Left cardiac atrium (tissue), 4 donors: Measurements from ENCODE around the gene HIPK2. TPM values are rescaled to one million over a fixed set of nuclear protein-coding genes. Genes with fewer than 3 reads are reported as not detected.
A peak's percentile ranks its signal among the peaks of the same experiment; 100 is the strongest.
"Not testable (repeated sequence)": the region's sequence is repeated elsewhere in the genome, so short reads cannot be mapped to it uniquely, and the experiment has no call there.

Experiments
- ATAC-seq, 2 donors: fragments of 200-7000 bp; cut with Tn5 transposase; one replicate each; pipeline ENCODE4 v1.9.1; 2020; ENCODE audit warnings: mild to moderate bottlenecking in 2 of 2, moderate library complexity in 2 of 2
- DNase-seq: peaks from one replicate; pipeline ENCODE4 v3.0.0-alpha.2; 2020
- intact Hi-C, 2 donors: fragments of 100-400 bp; cut with DNase I; formaldehyde crosslinking; loops; one replicate each; pipeline versions ENCODE4 v1.14.1 to v1.15.1; 2022 to 2023
- total RNA-seq, 2 donors: library from RNA; stranded (reverse); fragmentation: NEBNext Ultra II Directional; extraction: Animal tissue kit (Norgen Biotek cat#: 25700); gene quantifications; one replicate each; pipeline ENCODE4 v1.2.1, GENCODE V29; 2021
- donor health status: DM: no; HTN: yes; CAD: no.
- donor health status: DM: no; HTN: yes; CAD: no; lungs with severe emphysema.
- donor health status: DM: yes; HTN: yes; CAD: no.
- donor health status: Dilated cardiomyopathy.

Gene HIPK2
- total RNA-seq, 2 donors from 2014 or later = 123 to 139 TPM

DNA sequence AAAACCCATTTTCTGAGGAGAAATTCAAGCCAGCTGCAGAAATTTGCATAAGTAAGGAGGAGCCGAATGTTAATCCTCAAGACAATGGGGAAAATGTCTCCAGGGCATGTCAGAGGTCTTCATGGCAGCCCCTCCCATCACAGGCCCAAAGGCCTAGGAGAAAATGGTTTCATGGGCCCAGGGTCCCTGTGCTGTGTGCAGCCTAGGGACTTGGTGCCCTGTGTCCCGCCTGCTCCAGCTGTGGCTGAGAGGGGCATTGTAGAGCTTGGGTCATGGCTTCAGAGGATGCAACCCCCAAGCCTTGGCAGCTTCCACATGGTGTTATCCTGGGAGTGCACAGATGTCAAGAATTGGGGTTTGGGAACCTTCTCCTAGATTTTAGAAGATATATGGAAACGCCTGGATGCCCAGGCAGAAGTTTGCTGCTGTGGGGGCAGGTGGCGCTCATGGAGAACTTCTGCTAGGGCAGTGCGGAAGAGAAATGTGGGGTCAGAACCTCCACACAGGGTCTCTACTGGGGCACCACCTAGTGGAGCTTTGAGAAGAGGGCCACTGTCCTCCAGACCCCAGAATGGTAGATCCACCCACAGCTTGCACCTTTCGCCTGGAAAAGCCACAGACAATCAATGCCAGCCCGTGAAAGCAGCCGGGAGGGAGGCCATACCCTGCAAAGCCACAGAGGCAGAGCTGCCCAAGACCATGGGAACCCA, 223.7 kb downstream of the HIPK2 start:
- intact Hi-C loops, ATAC-seq, DNase-seq: not testable (repeated sequence)

DNA sequence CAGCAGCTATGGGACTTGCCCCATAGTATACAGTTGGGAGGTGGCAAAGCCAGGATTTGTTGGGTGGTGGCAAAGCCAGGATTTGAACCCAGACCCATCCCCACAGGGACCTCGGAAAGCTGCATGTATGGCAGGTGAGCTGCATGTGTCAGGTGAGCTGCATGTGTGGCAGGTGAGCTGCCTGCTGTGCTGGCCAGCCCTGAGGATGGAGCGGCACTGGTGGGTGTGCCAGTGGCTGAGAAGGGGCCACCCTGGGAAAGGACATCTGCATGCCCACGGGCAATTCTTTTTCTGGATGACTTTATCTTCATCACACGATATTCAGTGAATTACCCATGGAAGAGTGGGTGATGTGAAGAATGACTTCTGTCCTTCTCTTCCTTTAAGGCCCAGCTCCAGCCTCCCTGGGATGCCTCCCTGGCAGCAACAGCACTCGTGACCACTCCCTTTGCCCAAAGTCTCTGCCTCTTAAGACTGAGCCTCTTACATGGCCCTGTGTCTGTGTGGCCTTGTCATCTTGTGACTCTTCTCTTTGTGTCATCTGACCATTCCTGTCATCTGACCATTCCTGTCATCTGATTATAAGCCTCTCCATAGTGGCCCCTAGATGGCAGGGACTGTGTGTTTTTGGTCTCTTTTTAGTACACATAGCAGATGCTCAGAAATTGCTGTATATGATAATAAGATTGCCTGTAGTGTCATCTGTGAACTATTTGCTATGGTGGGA, 229.3 kb downstream of the HIPK2 start:
- ATAC-seq (no peak), DNase-seq (no peak)

DNA sequence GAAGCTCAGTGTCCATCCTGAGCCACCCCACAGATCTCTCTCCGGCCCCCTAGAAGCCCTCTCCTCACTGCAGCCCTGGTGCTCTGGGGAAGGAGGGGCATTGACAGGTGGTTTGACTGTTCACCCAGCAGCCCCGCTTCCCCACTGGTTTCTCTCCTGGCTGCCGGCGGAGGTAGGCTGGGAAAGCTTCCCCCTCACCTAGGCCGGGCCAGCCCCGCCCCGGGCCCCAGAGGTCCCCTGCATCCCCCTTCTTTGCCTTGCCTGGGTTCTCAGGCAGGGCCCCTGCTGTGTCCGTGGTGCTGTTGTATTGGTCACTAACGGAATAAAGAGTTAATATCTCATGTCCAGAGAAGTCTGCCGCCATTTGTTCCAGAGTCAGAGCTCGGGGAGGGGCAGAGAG, 233.2 kb downstream of the HIPK2 start:
- no peak for DNase-seq
- intact Hi-C loops = no loop called here
- ATAC-seq = no peak

More for the DNA sequence above, 229.3 kb downstream of the HIPK2 start:
- intact Hi-C loops = no loop called here

DNA sequence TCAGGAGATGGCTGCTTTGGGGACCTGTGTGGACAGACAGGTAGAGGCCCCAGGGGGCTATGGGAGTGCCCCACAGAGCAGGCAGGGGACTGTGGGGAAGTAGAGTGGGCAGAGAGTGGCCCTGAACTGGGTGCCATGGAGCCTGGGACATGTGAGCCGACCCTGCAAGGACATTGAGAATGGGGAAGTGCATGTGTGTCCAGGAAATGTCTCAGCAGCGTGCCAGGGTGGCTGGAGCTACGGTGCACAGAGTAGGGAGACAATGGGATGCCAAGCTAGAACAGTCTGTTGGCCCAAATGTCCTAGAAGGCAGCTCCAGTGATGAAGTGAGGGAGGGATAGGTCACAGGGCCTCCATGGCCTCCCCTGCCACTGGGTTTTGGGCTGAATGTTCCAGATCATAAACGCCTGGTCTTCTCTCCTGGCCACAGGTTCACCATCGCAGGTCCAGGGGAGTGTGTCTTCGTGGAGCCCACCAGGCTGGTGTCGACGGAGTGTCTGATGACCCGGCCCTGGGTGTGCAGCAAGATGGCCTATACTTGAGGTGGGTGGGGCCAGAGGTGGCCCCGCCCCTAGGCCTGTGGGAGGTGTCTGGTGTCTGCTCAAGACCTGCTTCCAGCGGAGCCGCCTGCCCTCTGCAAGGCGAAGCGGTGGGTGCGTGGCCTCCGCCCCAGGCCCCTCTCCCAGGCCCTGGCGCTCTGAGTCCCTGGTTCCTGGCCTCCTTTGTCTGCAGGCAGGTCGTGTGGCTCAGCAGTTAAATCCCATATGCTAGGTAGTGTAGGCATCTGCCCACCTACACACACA, 233.8 kb downstream of the HIPK2 start:
- DNase-seq = no peak

DNA sequence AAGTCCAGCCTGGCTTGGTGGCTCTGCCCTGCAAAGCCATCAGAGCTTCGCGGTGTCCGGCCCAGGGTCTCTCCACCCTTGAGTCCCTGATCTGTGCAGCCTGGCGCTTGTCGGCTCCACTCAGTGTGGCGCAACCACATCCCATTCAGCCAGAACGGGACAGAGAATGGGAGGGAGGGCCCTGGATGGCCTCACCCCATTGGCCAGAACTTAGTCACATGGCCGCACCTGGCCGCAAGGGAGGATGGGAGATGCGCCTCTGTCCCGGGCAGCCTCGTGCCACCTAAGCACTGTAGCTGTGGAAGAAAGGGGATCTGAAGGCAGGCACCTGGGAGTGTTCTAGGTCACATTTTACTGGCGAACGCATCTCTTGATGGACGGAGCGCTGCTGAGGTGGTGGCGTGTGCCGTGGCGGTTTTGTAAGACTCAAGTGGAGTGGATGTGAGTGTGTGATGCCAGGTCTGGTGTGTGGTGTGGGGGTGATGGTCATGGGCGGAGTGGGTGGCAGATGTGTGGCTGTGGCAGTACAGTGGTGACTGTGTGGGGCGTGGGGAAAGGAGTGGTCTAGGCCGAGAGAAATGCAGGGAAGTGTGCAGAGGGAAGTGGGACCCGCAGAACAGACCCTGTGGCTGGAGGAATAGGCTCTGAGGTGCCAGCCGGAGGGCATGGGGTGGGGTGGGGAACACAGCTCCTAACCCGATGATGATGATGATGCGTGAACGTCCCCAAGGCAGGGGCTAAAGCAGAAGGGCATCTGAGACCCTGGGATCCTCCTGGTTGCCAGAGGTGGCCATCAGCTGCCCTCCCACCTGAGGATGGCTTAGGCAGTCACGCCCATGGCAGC, 235.3 kb downstream of the HIPK2 start:
- intact Hi-C loops = no loop called here
- no peak for DNase-seq
- no peak for ATAC-seq

More for the DNA sequence above, 233.8 kb downstream of the HIPK2 start:
- intact Hi-C loops = no loop called here
- peak in 1 of 2 donors; percentile 19 for ATAC-seq

DNA sequence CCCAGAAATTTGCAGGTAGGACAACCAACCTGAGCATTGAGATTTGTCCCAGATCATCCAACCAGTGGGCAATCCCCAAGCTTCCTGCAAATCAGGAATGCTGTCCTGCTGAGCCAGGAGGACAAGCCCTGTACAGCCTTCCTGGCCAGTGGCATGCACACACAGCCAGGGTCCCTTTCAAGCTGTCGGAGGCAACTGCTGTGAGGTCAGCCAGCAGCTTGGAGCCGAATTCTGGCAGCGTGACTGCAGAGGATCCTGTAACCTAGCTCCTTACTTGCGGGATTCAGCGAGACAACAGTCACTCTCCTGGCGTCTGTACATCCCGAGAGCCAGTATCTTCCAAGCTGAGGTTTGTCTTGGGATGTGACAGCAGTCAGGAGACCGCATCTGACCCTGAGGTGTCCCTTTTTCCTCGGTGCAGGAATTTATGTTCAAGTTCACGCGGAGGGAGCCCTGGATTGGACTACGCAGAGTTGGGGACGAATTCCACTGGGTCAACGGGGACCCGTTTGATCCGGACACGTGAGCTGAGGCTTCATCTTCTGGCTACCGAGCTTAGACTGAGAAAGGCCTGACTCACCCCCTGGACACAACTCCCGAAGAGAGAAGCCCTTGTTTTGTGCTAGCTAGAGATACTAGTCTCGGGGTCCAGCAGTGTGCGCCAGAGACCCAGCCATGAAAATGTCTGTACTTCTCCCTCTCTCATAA, 236.0 kb downstream of the HIPK2 start:
- DNase-seq = no peak
- intact Hi-C loops = no loop called here
- ATAC-seq = no peak

DNA sequence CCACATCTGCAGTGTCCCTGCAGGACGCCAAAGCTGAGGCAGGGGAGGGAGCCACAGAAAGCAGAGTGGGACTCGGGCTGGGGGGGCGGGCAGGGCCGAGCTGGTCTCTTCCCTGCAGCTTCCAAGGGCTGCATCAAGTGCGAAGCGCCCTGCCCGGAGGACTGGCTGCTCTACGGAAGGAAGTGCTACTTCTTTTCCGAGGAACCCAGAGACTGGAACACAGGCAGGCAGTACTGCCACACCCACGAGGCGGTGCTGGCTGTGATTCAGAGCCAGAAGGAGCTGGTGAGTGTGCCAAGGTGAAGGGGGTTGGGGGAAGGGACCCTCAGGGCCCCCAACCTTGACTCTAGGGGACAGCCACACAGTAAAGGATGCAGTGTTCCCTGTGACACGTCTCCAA, 237.6 kb downstream of the HIPK2 start:
- DNase-seq = no peak
- ATAC-seq = no peak
- intact Hi-C loops = no loop called here

DNA sequence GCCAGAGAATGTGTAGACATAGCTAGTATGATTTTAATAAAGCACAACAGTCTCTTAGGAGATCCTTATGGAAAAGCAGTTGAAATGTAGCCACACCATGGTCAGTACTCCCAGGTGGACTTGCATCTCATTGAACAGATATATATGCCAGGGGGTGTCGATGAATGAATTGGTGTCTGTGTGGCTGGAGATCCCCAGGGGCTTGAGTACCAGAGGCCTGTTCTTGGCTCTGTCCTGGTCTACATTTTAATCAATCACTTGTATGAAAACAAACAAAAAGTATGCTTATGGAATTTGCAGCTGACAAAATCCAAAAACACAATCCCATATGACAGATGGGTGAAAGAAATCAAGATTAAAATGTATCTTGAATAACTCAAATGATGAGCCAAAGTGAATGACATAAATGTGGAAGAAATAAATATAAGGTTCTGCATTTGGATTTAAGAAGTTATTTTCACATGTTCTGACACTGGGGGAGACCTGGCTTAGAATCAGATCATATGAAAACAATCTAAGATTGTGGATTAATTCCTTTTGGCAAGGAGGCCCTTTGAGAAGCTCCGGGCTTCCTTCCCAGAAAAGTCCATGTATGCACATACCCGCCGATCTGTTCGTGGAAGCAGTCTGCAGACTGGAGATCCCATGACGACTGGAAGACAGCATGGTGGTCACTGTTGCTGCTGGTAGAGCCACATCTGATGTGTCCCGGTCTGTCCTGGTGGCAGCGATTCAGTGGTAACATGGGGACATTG, 238.7 kb downstream of the HIPK2 start:
- ATAC-seq (no peak), DNase-seq (no peak)
- intact Hi-C loops = no loop called here

DNA sequence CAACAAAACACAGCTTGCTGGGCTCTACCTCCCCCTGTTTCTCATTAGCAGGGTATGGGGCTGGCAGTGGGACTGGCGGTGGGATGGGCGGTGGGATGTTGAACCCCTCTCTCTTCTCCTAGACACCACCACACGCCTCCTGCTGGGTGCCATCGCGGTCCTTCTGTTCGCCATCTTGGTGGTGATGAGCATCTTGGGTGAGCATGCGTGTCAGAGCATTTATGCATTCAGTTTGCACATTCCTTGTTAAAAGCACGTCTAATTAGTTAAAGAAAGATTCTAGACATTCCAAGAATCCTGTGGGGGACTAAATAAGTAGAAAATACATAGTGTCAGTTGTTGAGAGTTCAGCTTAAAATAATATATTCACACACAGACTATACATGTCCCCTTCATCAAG, 241.6 kb downstream of the HIPK2 start:
- intact Hi-C loops = no loop called here
- ATAC-seq (no peak), DNase-seq (no peak)

DNA sequence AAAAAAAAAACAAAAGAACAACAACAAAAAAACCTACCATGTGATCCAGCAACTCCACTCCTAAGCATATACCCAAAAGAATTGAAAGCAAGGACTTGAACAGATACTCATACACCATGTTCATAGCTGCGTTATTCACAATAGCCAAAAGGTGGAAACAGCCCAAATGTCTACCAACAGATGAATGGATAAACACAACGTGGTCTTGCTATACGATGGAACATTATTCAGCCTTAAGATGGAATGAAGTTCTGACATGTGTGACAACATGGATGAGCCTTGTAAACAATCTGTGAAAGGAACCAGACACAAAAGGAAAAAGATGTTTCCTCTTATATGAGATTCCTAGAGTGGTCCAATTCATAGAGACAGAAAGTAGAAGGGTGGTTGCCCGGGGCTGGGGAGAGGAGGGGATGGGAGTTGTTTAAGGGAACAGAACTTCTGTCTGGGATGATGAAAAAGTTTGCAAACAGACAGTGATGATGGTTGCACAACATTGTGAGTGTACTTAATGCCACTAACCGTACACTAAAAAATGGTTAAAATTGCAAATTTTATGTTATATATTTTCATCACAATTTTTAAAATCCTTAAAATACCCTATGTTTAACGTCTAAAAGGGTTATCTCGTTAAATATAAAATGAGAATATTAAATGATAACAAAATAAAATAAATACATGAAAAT, 242.7 kb downstream of the HIPK2 start:
- DNase-seq (no peak), ATAC-seq (no peak)
- intact Hi-C loops = no loop called here

DNA sequence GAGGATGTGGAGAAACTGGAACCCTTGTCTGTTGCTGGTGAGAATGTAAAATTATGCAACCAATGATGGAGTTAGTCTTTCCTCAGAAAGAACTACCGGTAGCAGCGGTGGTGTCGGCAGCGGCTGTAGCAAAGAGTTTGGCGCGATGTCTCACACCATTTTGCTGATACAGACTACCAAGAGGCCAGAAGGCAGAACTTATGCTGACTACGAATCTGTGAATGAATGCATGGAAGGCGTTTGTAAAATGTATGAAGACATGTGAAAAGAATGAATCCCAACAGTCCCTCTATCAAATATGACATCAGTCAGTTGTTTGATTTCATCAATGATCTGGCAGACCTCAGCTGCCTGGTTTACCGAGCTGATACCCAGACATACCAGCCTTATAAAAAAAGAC, 243.7 kb downstream of the HIPK2 start:
- intact Hi-C loops = no loop called here
- DNase-seq = no peak
- no peak for ATAC-seq

DNA sequence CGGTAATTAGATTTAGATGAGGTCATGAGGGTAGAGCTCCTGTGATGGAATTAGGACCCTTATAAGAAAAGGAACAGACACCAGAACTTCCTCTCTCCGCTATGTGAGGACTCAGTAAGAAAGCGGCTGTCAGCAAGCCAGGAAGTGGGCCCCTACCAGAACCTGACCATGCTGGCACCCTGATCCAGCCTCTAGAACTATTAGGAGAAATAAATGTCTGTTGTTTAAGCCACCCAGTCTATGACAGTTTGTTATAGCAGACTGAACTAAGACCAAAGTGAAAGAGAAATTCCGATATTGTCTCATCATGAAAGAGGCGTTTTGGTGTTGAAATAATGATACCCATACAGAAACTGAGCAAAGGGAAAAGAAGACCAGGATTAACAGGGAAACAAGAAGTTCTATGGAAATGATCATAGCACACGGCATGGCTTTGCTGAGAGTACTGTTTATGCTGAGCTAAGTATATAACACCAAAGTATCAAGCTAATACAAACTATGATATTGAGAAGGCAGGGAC, 245.1 kb downstream of the HIPK2 start:
- no peak for DNase-seq
- intact Hi-C loops = no loop called here
- no peak for ATAC-seq

DNA sequence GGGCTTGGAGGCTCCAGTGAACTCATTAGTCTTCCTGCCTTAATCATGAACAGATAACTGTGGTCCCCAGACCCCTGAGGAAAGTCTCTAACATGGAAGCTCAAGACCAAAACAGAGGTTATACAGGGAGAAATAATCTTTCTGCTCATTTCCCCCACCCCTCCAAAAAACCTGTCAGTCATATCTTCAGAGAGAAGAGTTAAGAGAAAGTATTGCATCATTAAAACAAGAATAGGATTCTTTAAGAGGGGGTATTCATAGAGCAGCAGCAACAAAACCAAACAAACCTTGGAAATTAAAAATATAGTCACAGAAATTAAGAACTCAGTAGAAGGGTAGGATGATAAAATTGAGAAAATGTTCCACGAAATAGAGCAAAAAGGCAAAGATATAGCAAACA, 246.7 kb downstream of the HIPK2 start:
- DNase-seq (no peak), ATAC-seq (no peak)
- intact Hi-C loops = no loop called here

DNA sequence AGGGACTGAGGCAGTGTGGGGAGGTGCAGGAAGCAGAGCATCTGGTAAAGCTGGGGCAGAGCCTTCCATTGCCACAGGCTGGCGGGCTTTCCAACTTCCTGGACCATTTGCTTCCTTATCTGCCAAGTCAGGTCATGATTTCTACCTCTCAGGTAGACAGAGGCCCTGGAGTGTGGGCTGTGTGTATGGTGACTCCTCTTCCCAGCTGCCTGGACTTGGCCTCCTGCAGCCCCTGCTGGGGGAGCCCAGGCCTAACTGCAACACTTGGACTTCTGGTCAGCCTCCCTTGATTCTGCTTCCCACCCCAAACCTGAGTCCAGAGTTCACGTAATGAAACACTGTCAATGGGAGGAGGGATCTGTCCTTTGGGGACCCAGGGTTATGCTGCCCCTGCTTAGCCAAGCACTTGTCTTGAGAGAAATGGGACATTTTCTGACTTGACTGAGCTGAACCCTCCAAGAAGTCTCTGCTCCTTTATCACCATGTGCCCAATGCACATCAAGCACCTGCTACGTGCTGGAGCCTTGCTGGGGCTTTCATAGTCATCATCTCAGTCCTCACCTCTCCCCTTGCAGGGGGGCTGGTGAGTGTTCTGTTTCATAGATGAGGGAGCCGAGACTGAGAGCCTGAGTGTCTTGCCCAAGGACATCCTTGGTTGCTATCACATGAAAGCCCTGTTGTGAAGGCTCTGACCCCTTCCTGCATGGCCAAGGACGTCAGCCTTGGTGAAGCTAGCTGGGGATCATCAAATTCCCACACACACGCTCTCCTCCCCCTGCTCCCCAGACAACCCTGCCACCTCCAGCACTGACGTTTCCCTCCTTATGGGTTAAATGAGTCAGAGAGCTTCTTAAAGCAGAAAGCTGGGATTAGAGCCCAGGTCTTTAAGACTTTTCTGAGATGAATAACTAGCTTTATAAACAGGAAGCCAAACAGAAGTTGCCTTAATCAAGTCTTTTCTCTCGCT, 250.9 kb downstream of the HIPK2 start:
- intact Hi-C loops = no loop called here
- DNase-seq (no peak), ATAC-seq (no peak)

DNA sequence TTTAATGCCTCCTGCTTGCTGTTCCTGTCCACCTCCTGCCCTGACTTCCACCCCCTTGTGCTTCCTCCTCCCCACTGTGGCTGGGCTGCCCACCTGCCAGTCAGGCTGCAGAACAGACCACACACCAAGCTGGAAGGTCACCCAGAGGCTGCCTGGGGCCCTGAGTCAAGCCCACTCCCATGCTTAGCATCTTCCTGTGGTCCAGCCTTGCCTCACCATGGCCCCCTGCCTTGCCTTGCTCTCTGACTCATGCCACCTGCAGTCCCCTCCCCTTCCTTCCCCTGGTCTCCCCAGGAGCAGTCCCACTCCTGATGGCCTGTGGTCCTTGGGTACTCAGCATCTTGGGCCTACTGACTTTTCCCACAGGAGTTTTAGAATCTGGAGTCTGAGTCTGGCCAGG, 252.0 kb downstream of the HIPK2 start:
- intact Hi-C loops = no loop called here
- no peak for DNase-seq
- ATAC-seq = no peak

DNA sequence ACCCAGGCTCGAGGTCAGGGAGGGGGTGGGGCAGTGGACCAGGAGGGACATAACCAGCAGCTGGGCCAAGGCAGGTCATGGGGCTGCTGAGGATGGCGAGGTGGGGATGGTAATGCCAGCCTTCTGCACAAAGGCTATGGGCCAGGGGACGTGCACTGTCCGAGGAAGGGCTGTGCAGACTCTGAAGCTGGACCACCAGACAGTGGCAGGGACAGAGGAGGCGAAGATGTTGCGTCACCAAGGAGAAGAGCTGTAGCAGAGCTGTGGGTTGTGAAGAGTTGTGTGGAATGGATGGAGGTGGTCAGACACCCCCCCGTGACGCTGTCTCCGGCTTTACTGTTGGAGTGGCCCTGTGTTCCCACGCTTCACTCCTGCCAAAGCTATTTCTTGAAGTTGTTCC, 252.6 kb downstream of the HIPK2 start:
- DNase-seq = no peak
- intact Hi-C loops = no loop called here
- ATAC-seq = no peak
